Muscle layer of colon (tissue), 2 donors: ENCODE measurements around the gene COL4A1.

Source experiments
- H3K27ac ChIP-seq: one replicate; pipeline ENCODE4 v1.7.0; 2013; ENCODE audit warnings: low read depth, mild to moderate bottlenecking, low read length, moderate library complexity
- H3K27me3 ChIP-seq, 2 donors: one replicate each; pipeline ENCODE4 v1.7.0; 2013; ENCODE audit warnings: low read length in 2 of 2, mild to moderate bottlenecking in 2 of 2; ENCODE audit not compliant: insufficient read depth in 2 of 2, control insufficient read depth in 1 of 2
- H3K36me3 ChIP-seq: one replicate; pipeline ENCODE4 v1.7.0; 2013; ENCODE audit warnings: mild to moderate bottlenecking, low read length; ENCODE audit not compliant: insufficient read depth
- H3K4me1 ChIP-seq: one replicate; pipeline ENCODE4 v1.7.0; 2013; ENCODE audit warnings: mild to moderate bottlenecking, low read length; ENCODE audit not compliant: insufficient read depth
- H3K4me3 ChIP-seq, 2 donors: one replicate each; pipeline ENCODE4 v1.7.0; 2013; ENCODE audit warnings: low read length in 2 of 2, low read depth in 1 of 2, mild to moderate bottlenecking in 1 of 2, moderate library complexity in 1 of 2
- H3K9ac ChIP-seq: one replicate; pipeline ENCODE4 v1.7.0; 2013; ENCODE audit warnings: low read length
- H3K9me3 ChIP-seq: one replicate; pipeline ENCODE4 v1.7.0; 2013; ENCODE audit warnings: mild to moderate bottlenecking, low read length
- donor health status: abdominal sarcoma.
- donor health status: Adenocarcinoma of cecum.

Gene COL4A1

GRCh38 chr13:110156301-110157049 lies 150.5 kb downstream of the COL4A1 start:
- Histone ChIP-seq H3K36me3 (peaks cover 87% of the 10 kb centered on the region), H3K27me3 (no peaks in the 10 kb centered on the region)

GRCh38 chr13:110155072-110155471 lies 151.9 kb downstream of the COL4A1 start:
- no peak overlapping the region for H3K4me3 ChIP-seq
- no peaks in the 10 kb centered on the region for H3K9me3 ChIP-seq
- no peaks in the 10 kb centered on the region for H3K4me1 ChIP-seq
- no peak overlapping the region for H3K27ac ChIP-seq
- H3K27me3 ChIP-seq = no peaks in the 10 kb centered on the region
- H3K36me3 ChIP-seq = peaks cover 86% of the 10 kb centered on the region
- no peak overlapping the region for H3K9ac ChIP-seq

More at GRCh38 chr13:110156301-110157049, 150.5 kb downstream of the COL4A1 start:
- no peak overlapping the region for H3K9ac ChIP-seq
- no peaks in the 10 kb centered on the region for H3K4me1 ChIP-seq
- H3K4me3 ChIP-seq = no peak overlapping the region
- H3K9me3 ChIP-seq = no peaks in the 10 kb centered on the region
- H3K27ac ChIP-seq = no peak overlapping the region

GRCh38 chr13:110154410-110154933 lies 152.5 kb downstream of the COL4A1 start:
- peaks cover 86% of the 10 kb centered on the region for H3K36me3 ChIP-seq

GRCh38 chr13:110152351-110152750 lies 154.6 kb downstream of the COL4A1 start:
- Histone ChIP-seq H3K4me1 (no peaks in the 10 kb centered on the region), H3K27me3 (no peaks in the 10 kb centered on the region), H3K27ac (no peak overlapping the region), H3K9ac (no peak overlapping the region), H3K36me3 (peaks cover 74% of the 10 kb centered on the region), H3K4me3 (no peak overlapping the region), H3K9me3 (no peaks in the 10 kb centered on the region)

More at GRCh38 chr13:110154410-110154933, 152.5 kb downstream of the COL4A1 start:
- no peak overlapping the region for H3K27ac ChIP-seq
- H3K4me3 ChIP-seq = no peak overlapping the region
- H3K9me3 ChIP-seq = no peaks in the 10 kb centered on the region
- no peaks in the 10 kb centered on the region for H3K4me1 ChIP-seq
- no peaks in the 10 kb centered on the region for H3K27me3 ChIP-seq
- H3K9ac ChIP-seq = no peak overlapping the region

GRCh38 chr13:110151462-110151861 lies 155.5 kb downstream of the COL4A1 start:
- H3K27me3 ChIP-seq = no peaks in the 10 kb centered on the region
- H3K9ac ChIP-seq = no peak overlapping the region
- H3K9me3 ChIP-seq = no peaks in the 10 kb centered on the region
- no peak overlapping the region for H3K27ac ChIP-seq
- no peaks in the 10 kb centered on the region for H3K4me1 ChIP-seq
- H3K36me3 ChIP-seq = peaks cover 65% of the 10 kb centered on the region
- no peak overlapping the region for H3K4me3 ChIP-seq

GRCh38 chr13:110150384-110151101 lies 156.4 kb downstream of the COL4A1 start:
- Histone ChIP-seq H3K27ac (no peak overlapping the region), H3K9ac (no peak overlapping the region), H3K4me3 (no peak overlapping the region), H3K9me3 (no peaks in the 10 kb centered on the region), H3K27me3 (no peaks in the 10 kb centered on the region), H3K36me3 (peaks cover 62% of the 10 kb centered on the region), H3K4me1 (no peaks in the 10 kb centered on the region)

GRCh38 chr13:110149036-110149435 lies 157.9 kb downstream of the COL4A1 start:
- H3K27me3 ChIP-seq = no peaks in the 10 kb centered on the region

GRCh38 chr13:110140099-110140498 lies 166.9 kb downstream of the COL4A1 start:
- Histone ChIP-seq H3K9me3 (no peaks in the 10 kb centered on the region), H3K27me3 (no peaks in the 10 kb centered on the region), H3K36me3 (no peaks in the 10 kb centered on the region), H3K4me3 (no peak overlapping the region), H3K27ac (no peak overlapping the region), H3K9ac (no peak overlapping the region), H3K4me1 (no peaks in the 10 kb centered on the region)

More at GRCh38 chr13:110149036-110149435, 157.9 kb downstream of the COL4A1 start:
- H3K9me3 ChIP-seq = no peaks in the 10 kb centered on the region
- peaks cover 47% of the 10 kb centered on the region for H3K36me3 ChIP-seq
- no peak overlapping the region for H3K27ac ChIP-seq
- H3K4me1 ChIP-seq = no peaks in the 10 kb centered on the region
- H3K4me3 ChIP-seq = no peak overlapping the region
- no peak overlapping the region for H3K9ac ChIP-seq

- Histone ChIP-seq H3K9me3 (no peaks in the 10 kb centered on the region), H3K4me1 (no peaks in the 10 kb centered on the region), H3K4me3 (peak overlapping the region; percentile 28 to 73), H3K27me3 (no peaks in the 10 kb centered on the region), H3K9ac (peak overlapping the region; percentile 19), H3K36me3 (no peaks in the 10 kb centered on the region), H3K27ac (no peak overlapping the region)
Observed at GRCh38 chr13:110138700-110139036, 168.3 kb downstream of the COL4A1 start.

GRCh38 chr13:110138010-110138699 lies 168.8 kb downstream of the COL4A1 start:
- no peaks in the 10 kb centered on the region for H3K4me1 ChIP-seq
- peak overlapping the region; percentile 28 to 73 for H3K4me3 ChIP-seq
- no peaks in the 10 kb centered on the region for H3K36me3 ChIP-seq
- no peaks in the 10 kb centered on the region for H3K27me3 ChIP-seq
- no peaks in the 10 kb centered on the region for H3K9me3 ChIP-seq
- peak overlapping the region; percentile 30 for H3K27ac ChIP-seq
- peak overlapping the region; percentile 19 for H3K9ac ChIP-seq

- Histone ChIP-seq H3K9me3 (no peaks in the 10 kb centered on the region), H3K4me1 (no peaks in the 10 kb centered on the region), H3K36me3 (no peaks in the 10 kb centered on the region), H3K4me3 (peak overlapping the region; percentile 28 to 73), H3K9ac (peak overlapping the region; percentile 18), H3K27me3 (no peaks in the 10 kb centered on the region), H3K27ac (peak overlapping the region; percentile 30)
Observed at GRCh38 chr13:110137680-110138009, 169.3 kb downstream of the COL4A1 start.
